Motor neuron (in vitro differentiated cells): ENCODE results near the gene TUBGCP5. TPM values are rescaled to one million over a fixed set of nuclear protein-coding genes. Genes with fewer than 3 reads are reported as not detected.
"Not testable (repeated sequence)": the region's sequence is repeated elsewhere in the genome, so short reads cannot be mapped to it uniquely, and the experiment has no call there.

ENCODE experiments used
- ATAC-seq, 8 experiments: fragments of 200-7000 bp; cut with Tn5 transposase; replicated peaks in 6 of 8; 2 replicates each; pipeline ENCODE4 v1.8.0; 2021; ENCODE audit warnings: mild to moderate bottlenecking in 8 of 8, moderate library complexity in 8 of 8
- H3K27ac ChIP-seq, 2 donors: fragments of 250-450 bp; sonication (Bioruptor Pico); 2 replicates each; pipeline ENCODE4 v1.9.0; 2021; ENCODE audit warnings: antibody characterized with exemption in 2 of 2, mild to moderate bottlenecking in 2 of 2, moderate library complexity in 1 of 2
- H3K4me1 ChIP-seq, 2 donors: fragments of 250-450 bp; sonication (Bioruptor Pico); replicated peaks in 1 of 2; 2 replicates each; pipeline ENCODE4 v1.6.1; 2021; ENCODE audit warnings: antibody characterized with exemption in 2 of 2, mild to moderate bottlenecking in 2 of 2, moderate library complexity in 1 of 2
- H3K4me3 ChIP-seq, 5 donors: fragments of 250-450 bp; sonication (Bioruptor Pico); 2 replicates each; pipeline ENCODE4 v1.9.0; 2021; ENCODE audit warnings: antibody characterized with exemption in 5 of 5, mild to moderate bottlenecking in 5 of 5, moderate library complexity in 4 of 5
- WGBS, 10 experiments: fragments of 450-650 bp; shearing (Covaris generic); methylation state at CpG; one replicate each; pipeline ENCODE4 v1.0.0; 2022; 5-methylcytosine and 5-hydroxymethylcytosine counted together
- in situ Hi-C, 9 experiments: fragments of 400-800 bp; cut with MboI; loops; one replicate each; pipeline ENCODE4 v1.15.0; 2021; ENCODE audit warnings: low sequenced_read_pairs in 9 of 9, low pct_unique_long_range_greater_than_20kb in 2 of 9; ENCODE audit not compliant: unreplicated experiment in 9 of 9
- total RNA-seq, 8 experiments: library from RNA; unstranded; fragments of 300-600 nt; gene quantifications; 2 replicates each; pipeline versions ENCODE4 v1.2.3 to v1.2.4, GENCODE V29; 2022

TUBGCP5 gene
- total RNA-seq, 8 experiments from 2014 or later = 14.6 to 27.9 (median 20.9) TPM

DNA sequence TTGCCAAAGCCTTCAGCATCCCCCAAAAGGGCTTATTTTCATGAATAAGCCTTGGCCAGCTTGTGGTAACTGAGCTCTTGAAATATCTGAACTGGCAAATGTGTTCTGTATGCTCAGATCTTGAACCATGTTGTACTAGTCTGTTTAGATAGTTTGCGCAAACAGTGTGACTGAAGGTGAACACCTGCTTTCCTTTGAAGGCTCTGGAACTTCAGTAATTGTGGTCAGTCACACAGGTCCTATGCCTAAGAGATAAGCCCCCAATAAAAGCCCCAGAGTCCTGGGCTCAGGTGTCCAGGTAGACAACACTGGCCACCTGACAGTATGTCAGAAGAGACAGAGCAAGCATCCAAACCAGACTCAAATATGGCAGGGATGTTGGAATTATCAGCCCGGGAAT is 5.4 kb downstream of the TUBGCP5 start:
- H3K27ac ChIP-seq = no peak overlapping the region
- no peak for ATAC-seq
- 92 to 100% (median 100%) methylated on average over 1 to 2 of the region's 2 CpGs; no CpG with 5 or more reads in 2 of the 10 experiments for WGBS, 10 experiments
- H3K4me1 ChIP-seq = peaks cover 0 to 5% of the 10 kb centered on the region in 2 donors
- in situ Hi-C loops = no loop called here
- H3K4me3 ChIP-seq = no peak overlapping the region

DNA sequence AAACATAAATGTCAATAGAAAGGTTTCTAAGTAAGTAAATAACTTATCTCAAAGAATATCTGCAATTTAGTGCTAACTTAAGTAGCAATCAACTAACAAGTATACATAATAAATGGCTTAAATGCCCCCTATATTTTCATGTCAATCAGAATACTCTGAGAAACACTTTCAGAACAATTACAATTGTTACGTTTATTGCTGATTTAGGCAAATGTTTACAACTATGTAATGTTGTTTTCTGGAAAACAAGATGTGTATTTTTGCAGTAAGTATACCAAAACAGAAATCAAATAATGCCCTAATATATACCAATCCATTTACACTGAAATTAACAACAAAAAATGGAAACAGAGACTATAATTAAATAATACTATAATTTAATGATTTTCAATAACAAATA is 13.2 kb downstream of the TUBGCP5 start:
- no peak for ATAC-seq
- 86 to 100% (median 100%) methylated on average over 1 of the region's 1 CpG; no CpG with 5 or more reads in 4 of the 10 experiments for WGBS, 10 experiments
- Histone ChIP-seq H3K27ac (no peak overlapping the region), H3K4me3 (no peak overlapping the region), H3K4me1 (no peaks in the 10 kb centered on the region)
- in situ Hi-C loops = no loop called here

DNA sequence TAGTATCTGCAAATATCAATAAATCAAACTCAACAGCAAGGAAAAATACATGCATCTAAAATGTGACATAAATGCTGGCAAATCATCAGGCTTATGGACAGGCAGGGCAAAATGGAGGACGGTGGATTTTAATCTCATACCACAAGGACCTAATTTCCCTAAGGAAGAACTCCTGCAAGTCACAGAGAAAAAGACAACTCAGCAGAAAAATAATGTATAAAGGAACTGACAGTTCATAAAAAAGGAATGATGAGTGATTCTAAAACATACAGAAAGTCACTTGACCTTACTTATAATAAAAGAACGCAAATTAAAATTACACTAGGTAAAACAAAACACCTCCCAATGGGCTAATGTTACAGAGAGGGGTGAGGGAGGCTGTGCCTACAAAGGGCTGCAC is 17.2 kb downstream of the TUBGCP5 start:
- ATAC-seq = no peak
- in situ Hi-C loops = no loop called here
- 83 to 100% (median 95%) methylated on average over 1 to 2 of the region's 2 CpGs; no CpG with 5 or more reads in 3 of the 10 experiments for WGBS, 10 experiments

DNA sequence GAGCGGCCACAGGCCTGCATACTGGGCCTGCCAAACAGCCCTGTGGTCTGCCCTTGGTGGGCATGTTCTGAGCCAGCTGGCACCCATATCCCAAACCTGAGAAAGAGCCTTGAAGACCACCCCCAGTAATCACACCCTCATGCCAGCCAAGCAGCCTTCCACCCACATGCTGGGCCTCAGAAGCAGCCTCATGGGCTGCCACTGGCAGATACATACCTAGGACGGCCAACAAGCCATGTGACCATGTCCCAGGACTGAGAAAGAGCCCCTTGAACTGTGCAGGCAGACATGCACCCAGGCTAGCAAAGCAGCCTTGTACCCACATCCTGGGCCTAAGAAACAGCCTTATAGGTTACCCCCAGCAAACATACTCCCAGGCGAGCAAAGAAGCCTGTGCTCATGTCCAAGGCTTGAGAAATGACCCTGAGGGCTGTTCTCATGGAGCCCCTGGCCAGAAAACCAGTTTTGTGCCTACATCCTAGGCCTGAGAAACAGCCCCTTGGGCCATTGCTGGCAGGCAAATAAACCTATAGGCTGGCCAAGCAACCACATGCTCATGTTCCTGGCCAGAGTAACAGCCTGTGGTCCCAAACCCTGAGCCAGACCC is 24.9 kb downstream of the TUBGCP5 start:
- in situ Hi-C loops = no loop called here
- no peak for ATAC-seq

More for the DNA sequence above, 17.2 kb downstream of the TUBGCP5 start:
- H3K4me3 ChIP-seq = no peak overlapping the region
- H3K27ac ChIP-seq = no peak overlapping the region
- no peaks in the 10 kb centered on the region for H3K4me1 ChIP-seq

DNA sequence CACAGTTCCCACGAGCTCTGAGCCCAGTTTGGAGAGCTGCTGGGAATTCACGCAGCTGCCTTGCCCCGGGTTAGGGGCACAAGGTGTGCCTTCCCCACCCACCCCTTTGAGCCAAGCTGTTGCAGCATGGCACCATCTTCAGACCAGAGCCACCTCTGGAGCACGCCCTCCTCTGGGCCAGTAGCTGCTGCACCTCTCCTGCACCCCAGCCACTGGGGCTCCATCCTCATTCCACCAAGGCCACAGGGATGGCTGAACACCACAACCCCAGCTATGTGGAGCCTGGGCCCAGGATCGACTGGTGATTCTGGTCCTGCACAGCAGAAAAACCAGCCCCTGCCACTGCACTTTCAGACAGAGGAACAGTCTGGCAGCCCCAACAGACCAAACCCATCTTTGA is 25.7 kb downstream of the TUBGCP5 start:
- in situ Hi-C loops = no loop called here
- no peak for ATAC-seq

More for the DNA sequence above, 24.9 kb downstream of the TUBGCP5 start:
- Histone ChIP-seq H3K4me3 (no peak overlapping the region), H3K4me1 (no peaks in the 10 kb centered on the region), H3K27ac (no peak overlapping the region)
- WGBS, 10 experiments = 86 to 100% methylated on average over 1 to 2 of the region's 3 CpGs; no CpG with 5 or more reads in 8 of the 10 experiments

DNA sequence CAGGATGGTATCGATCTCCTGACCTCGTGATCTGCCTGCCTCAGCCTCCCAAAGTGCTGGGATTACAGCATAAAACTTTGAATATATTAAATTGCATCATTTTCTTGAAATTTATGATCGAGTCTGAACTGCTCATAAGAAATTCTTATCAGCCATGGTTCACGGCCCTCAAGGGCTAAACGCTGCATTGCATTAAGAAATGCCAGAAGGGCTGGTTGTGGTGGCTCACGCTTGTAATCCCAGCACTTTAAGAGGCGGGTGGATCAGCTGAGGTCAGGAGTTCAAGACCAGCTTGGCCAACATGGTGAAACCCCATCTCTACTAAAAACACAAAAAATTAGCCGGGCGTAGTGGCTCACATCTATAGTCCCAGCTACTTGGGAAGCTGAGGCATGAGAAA is 26.8 kb downstream of the TUBGCP5 start:
- ATAC-seq, H3K27ac ChIP-seq, H3K4me3 ChIP-seq, in situ Hi-C loops, H3K4me1 ChIP-seq: not testable (repeated sequence)
- WGBS, 10 experiments = 60 to 100% (median 92%) methylated on average over 1 to 8 of the region's 9 CpGs; no CpG with 5 or more reads in 2 of the 10 experiments

More for the DNA sequence above, 25.7 kb downstream of the TUBGCP5 start:
- Histone ChIP-seq H3K4me1 (no peaks in the 10 kb centered on the region), H3K27ac (no peak overlapping the region), H3K4me3 (no peak overlapping the region)
- WGBS, 10 experiments = 80 to 100% (median 96%) methylated on average over 1 to 2 of the region's 5 CpGs; no CpG with 5 or more reads in 6 of the 10 experiments

DNA sequence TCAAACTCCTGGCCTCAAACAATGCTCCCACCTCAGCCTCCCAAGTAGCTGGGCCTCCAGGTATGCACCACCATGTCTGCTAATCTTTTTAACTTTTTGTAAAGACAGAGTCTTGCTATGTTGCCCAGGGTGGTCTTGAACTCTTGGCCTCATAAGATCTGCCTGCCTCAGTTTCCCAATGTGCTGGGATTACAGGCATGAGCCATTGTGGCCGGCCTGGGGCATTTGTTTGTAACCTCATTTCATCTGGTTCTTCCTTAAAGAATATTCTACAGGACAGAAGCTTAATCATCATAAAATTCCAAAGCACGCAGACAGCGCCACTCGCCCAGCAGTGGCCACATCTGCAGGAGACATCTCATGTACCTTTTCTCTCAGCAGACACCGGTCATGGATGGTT is 35.6 kb downstream of the TUBGCP5 start:
- in situ Hi-C loops = no loop called here
- Histone ChIP-seq H3K4me1 (no peaks in the 10 kb centered on the region), H3K27ac (no peak overlapping the region), H3K4me3 (no peak overlapping the region)
- no peak for ATAC-seq
- WGBS, 10 experiments = 40 to 100% (median 94%) methylated on average over 1 to 5 of the region's 5 CpGs; no CpG with 5 or more reads in 2 of the 10 experiments

DNA sequence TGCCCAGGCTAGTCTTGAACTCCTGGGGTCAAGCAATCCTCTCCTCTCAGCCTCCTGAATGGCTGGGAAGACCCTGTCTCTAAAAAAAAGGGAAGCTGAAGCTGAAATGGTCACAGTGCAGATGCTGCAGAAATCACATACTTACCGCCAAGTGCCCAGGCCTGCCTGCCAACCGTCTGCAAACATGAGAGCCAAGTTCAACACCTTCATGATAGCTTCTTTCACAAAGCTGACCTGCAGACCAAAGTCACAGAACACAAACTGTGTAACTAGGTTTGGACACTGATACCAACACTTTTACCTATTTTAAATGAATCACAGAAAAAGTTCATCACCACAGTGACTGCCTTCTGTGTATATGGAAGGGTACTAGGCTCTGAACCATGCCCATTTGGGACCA is 36.4 kb downstream of the TUBGCP5 start:
- no peak for ATAC-seq
- no peaks in the 10 kb centered on the region for H3K4me1 ChIP-seq
- WGBS, 10 experiments = 58 to 92% methylated on average over 2 of the region's 2 CpGs; no CpG with 5 or more reads in 8 of the 10 experiments
- H3K27ac ChIP-seq = no peak overlapping the region
- in situ Hi-C loops = no loop called here
- no peak overlapping the region for H3K4me3 ChIP-seq

DNA sequence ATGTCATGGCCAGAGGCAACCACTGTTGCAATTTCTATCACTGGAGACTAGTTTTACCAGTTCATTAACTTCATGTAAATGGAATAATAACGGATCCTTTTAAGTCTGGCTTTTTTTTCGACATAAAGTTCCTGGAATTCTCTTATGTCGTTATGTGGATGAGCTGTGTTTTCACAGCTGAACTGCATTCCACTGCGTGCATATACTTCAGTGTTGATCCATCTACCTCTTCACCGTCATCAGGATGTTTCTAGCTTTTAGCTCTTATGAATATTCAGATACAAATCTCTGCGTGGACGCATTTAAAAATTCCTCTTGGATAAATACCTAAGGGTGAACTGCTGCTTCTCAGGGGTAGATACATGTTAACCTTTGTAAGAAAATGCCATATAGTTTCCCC is 43.6 kb downstream of the TUBGCP5 start:
- no peak overlapping the region for H3K4me3 ChIP-seq
- H3K27ac ChIP-seq = no peak overlapping the region
- peak in 1 of 8 experiments; percentile 97 for ATAC-seq
- 33 to 99% (median 91%) methylated on average over 1 to 7 of the region's 7 CpGs; no CpG with 5 or more reads in 1 of the 10 experiments for WGBS, 10 experiments
- H3K4me1 ChIP-seq = no peaks in the 10 kb centered on the region
- in situ Hi-C loops = loop anchor here in 1 of 9 experiments (25.0 kb wide), 1 partner anchor 108 kb away; no protein-coding TSS in a partner anchor

DNA sequence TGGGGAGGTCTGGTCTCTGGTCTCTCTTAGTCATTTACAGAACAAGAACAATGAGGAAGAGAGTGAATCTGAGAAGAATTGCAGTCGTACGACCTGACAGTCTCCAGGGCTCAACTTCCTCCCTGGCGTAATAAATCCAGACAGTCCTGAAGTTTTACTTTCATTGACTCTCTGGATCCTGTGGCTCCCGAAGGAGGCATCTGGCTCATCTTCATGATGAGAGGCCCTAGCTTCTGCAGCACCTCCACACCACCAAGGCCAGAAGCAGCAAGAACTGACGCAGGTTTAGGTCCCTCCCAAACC is 47.4 kb downstream of the TUBGCP5 start:
- no peak for ATAC-seq

DNA sequence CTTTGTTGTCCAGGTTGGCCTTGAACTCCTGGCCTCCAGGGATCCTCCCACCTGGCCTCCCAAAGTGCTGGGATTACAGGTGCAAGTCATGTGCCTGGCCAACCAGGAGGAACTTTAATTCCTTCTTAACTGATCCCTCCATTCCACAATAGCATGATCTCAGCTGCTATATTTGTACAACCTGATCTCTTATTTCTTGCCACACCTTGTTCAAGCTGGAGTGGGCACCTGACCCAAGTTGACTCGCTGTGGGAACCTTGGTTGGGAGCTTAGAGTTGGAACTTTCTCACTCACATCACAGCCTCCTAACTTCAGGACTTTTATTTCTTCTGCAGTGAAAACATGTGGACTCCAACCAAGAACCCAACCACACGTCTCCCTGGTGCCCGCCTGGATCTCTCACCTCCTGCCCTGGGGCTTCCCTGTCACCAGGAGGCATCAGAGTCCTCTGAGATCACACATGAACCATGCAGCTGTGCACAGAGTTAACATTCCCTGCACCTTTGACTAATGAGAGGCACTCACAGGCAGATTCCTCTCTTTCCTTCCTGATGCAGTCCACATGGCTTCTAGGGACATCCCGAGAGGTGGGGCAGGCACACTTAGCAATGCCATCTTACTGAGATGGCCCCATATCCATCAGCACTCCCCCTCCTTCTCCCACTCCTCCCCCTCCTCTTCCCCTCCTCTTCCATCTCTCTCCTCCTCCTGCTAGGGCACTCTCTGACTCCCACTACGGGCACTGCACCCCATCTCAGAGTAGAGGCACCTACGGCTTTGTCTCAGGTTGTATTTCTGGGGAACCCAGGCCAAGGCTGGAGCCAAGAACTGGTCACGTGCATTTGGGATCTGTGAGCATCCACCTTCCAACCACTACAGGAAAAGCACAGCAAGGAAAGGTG is 49.5 kb downstream of the TUBGCP5 start:
- 80 to 100% (median 96%) methylated on average over 1 to 2 of the region's 7 CpGs; no CpG with 5 or more reads in 6 of the 10 experiments for WGBS, 10 experiments
- peak in 4 of 8 experiments; percentile 27 to 82 (median 58) for ATAC-seq
- Histone ChIP-seq H3K27ac (no peak overlapping the region), H3K4me1 (no peaks in the 10 kb centered on the region), H3K4me3 (no peak overlapping the region)
- in situ Hi-C loops = loop anchor here in 1 of 9 experiments (25.0 kb wide), 1 partner anchor 103 kb away; no protein-coding TSS in a partner anchor

More for the DNA sequence above, 47.4 kb downstream of the TUBGCP5 start:
- no peak overlapping the region for H3K4me3 ChIP-seq
- H3K27ac ChIP-seq = no peak overlapping the region
- WGBS, 10 experiments = 41 to 91% (median 85%) methylated on average over 1 to 4 of the region's 5 CpGs; no CpG with 5 or more reads in 6 of the 10 experiments
- no peaks in the 10 kb centered on the region for H3K4me1 ChIP-seq
- in situ Hi-C loops = loop anchor here in 1 of 9 experiments (25.0 kb wide), 1 partner anchor 105 kb away; no protein-coding TSS in a partner anchor

DNA sequence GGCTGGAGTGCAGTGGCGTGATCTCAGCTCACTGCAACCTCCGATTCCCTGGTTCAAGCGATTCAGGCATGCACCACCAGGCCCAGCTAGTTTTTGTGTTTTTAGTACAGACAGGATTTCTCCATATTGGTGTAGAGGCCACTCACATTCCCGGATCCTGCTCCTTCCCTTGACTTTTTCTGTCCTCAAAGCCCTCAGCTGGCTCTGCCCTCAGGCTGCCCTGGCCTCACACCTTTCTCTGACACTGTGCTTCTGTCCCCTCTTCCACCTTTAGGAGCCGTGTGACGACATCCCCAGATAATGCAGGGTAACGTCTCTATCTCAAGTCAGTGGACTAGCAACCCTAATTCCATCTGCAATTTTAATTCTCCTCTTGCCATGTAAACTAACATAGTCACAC is 50.6 kb downstream of the TUBGCP5 start:
- in situ Hi-C loops = loop anchor here in 1 of 9 experiments (25.0 kb wide), 1 partner anchor 102 kb away; no protein-coding TSS in a partner anchor
- WGBS, 10 experiments = 39 to 94% (median 83%) methylated on average over 3 to 6 of the region's 7 CpGs; no CpG with 5 or more reads in 6 of the 10 experiments
- no peaks in the 10 kb centered on the region for H3K4me1 ChIP-seq
- no peak overlapping the region for H3K27ac ChIP-seq
- H3K4me3 ChIP-seq = no peak overlapping the region
- ATAC-seq = no peak

DNA sequence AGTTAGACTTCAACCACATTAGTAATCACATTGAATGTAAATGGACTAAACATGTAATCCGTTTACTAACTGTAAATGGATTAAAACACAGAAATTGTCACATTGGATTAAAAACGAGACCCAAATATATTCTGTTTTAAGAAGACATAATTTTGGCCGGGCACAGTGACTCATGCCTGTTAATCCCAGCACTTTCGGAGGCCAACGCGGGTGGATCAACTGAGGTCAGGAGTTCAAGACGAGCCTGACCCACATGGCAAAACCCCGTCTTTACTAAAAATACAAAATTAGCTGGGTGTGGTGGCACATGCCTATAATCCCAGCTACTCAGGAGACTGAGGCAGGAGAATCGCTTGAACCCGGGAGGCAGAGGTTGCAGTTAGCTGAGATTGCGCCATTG is 57.4 kb downstream of the TUBGCP5 start:
- H3K27ac ChIP-seq, H3K4me1 ChIP-seq, ATAC-seq, H3K4me3 ChIP-seq: not testable (repeated sequence)
- in situ Hi-C loops = loop anchor here in 1 of 9 experiments (25.0 kb wide), 1 partner anchor 95 kb away; no protein-coding TSS in a partner anchor
- WGBS, 10 experiments = 49 to 96% (median 85%) methylated on average over 1 to 11 of the region's 11 CpGs
